Measurements from ENCODE around the gene HPCAL4.

The HPCAL4 gene

GRCh38 chr1:39666772-39667171 lies 24.5 kb downstream of the HPCAL4 start:
- H3K18ac ChIP-seq (ENCODE audit: low read length) = no peak overlapping the region
- H4K8ac ChIP-seq (ENCODE audit: low read depth, low read length) = no peak overlapping the region
- H2BK5ac ChIP-seq (ENCODE audit: low read length) = no peak overlapping the region
- H3K56ac ChIP-seq (ENCODE audit: low read length) = no peak overlapping the region
- no peak for DNase-seq
- no peak overlapping the region for H3K9ac ChIP-seq (ENCODE audit: low read length)
- H2BK15ac ChIP-seq (replicated peaks; ENCODE audit: low read depth) = no peak overlapping the region
- no peak overlapping the region for H2AK5ac ChIP-seq (ENCODE audit: low read length)
- no peaks in the 10 kb centered on the region for H3K36me3 ChIP-seq (ENCODE audit: control insufficient read depth, insufficient read depth, low read length)
- no peak overlapping the region for H4K5ac ChIP-seq (ENCODE audit: low read length)
- H3K23ac ChIP-seq (ENCODE audit: low read length) = no peak overlapping the region
- no peak overlapping the region for H3K4me3 ChIP-seq (ENCODE audit: low read length)
- no peak overlapping the region for H3K4me2 ChIP-seq (ENCODE audit: low read length)
- no CpG with 5 or more reads among the region's 3 CpGs for WGBS (ENCODE audit: extremely low coverage, insufficient coverage, low lambda C conversion rate)
- no peak overlapping the region for H3K27ac ChIP-seq (ENCODE audit: low read depth, low read length)
- H2BK120ac ChIP-seq (ENCODE audit: low read depth, low read length) = no peak overlapping the region
- H3K79me2 ChIP-seq (ENCODE audit: control insufficient read depth, insufficient read depth, low read length) = no peaks in the 10 kb centered on the region
- H3K4ac ChIP-seq (ENCODE audit: low read depth, low read length) = no peak overlapping the region
- no peaks in the 10 kb centered on the region for H3K79me1 ChIP-seq (ENCODE audit: low read length)
- H3K27me3 ChIP-seq (ENCODE audit: insufficient read depth, low read length, poor library complexity) = peaks cover 26% of the 10 kb centered on the region
- H3K4me1 ChIP-seq (ENCODE audit: control insufficient read depth, low read depth, low read length) = no peaks in the 10 kb centered on the region

DNA sequence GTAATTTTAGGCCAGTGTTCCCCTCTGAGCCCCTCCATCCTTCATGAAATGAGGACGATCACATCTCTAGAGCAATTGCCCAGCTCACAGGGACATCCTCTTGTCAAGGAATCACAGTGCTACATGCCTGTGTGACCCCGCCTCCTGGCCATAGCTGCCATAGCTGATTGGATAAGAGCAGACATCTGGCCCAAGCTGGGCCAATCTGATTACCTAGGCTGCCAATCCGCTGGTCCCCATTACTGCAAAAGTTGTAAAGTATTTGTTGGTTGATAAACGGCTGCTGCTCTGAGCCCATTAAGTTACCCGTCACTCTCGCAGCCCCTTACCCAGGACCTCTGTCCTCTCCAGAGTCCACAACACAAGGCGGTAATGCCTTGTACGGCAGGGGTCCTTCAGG lies 27.7 kb downstream of the HPCAL4 start:
- Histone ChIP-seq H3K27ac (ENCODE audit: low read depth, low read length) (no peak overlapping the region), H2BK120ac (ENCODE audit: low read depth, low read length) (no peak overlapping the region), H2AK5ac (ENCODE audit: low read length) (no peak overlapping the region), H3K4me3 (ENCODE audit: low read length) (no peak overlapping the region), H3K79me2 (ENCODE audit: control insufficient read depth, insufficient read depth, low read length) (no peaks in the 10 kb centered on the region), H3K4ac (ENCODE audit: low read depth, low read length) (no peak overlapping the region), H2BK15ac (replicated peaks; ENCODE audit: low read depth) (no peak overlapping the region), H4K8ac (ENCODE audit: low read depth, low read length) (no peak overlapping the region), H3K79me1 (ENCODE audit: low read length) (no peaks in the 10 kb centered on the region), H3K4me1 (ENCODE audit: control insufficient read depth, low read depth, low read length) (no peaks in the 10 kb centered on the region), H4K5ac (ENCODE audit: low read length) (no peak overlapping the region), H3K9ac (ENCODE audit: low read length) (no peak overlapping the region), H2BK5ac (ENCODE audit: low read length) (no peak overlapping the region), H3K36me3 (ENCODE audit: control insufficient read depth, insufficient read depth, low read length) (no peaks in the 10 kb centered on the region), H3K18ac (ENCODE audit: low read length) (no peak overlapping the region), H3K27me3 (ENCODE audit: insufficient read depth, low read length, poor library complexity) (peaks cover 6% of the 10 kb centered on the region), H3K23ac (ENCODE audit: low read length) (no peak overlapping the region), H3K4me2 (ENCODE audit: low read length) (no peak overlapping the region), H3K56ac (ENCODE audit: low read length) (no peak overlapping the region)
- peak; percentile 45 for DNase-seq
- no CpG with 5 or more reads among the region's 8 CpGs for WGBS (ENCODE audit: extremely low coverage, insufficient coverage, low lambda C conversion rate)

DNA sequence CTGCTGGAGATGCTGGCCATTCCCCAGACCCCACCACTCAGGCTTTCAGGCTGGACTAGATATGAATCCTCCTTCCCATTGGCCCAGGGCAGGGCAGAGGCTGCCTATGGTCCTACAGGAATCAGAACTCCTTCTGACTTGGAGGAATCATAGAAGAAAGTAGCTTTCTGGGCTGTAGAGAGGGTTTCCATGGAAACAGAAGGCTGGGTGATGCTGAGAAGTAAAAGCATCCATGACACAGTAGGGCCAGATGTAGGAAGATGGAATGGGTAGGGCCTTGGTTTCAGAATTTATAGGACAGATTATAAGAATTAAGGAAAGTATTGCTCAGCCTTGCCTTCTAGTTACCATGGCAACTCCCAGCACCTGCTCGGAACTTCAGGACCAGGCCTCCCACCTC lies 28.4 kb downstream of the HPCAL4 start:
- H2BK5ac ChIP-seq (ENCODE audit: low read length) = no peak overlapping the region
- no peak overlapping the region for H4K5ac ChIP-seq (ENCODE audit: low read length)
- H3K23ac ChIP-seq (ENCODE audit: low read length) = no peak overlapping the region
- no peaks in the 10 kb centered on the region for H3K79me1 ChIP-seq (ENCODE audit: low read length)
- no peaks in the 10 kb centered on the region for H3K4me1 ChIP-seq (ENCODE audit: control insufficient read depth, low read depth, low read length)
- H3K4ac ChIP-seq (ENCODE audit: low read depth, low read length) = no peak overlapping the region
- H3K4me2 ChIP-seq (ENCODE audit: low read length) = no peak overlapping the region
- no peak overlapping the region for H2BK15ac ChIP-seq (replicated peaks; ENCODE audit: low read depth)
- H3K9ac ChIP-seq (ENCODE audit: low read length) = no peak overlapping the region
- no peaks in the 10 kb centered on the region for H3K79me2 ChIP-seq (ENCODE audit: control insufficient read depth, insufficient read depth, low read length)
- no peak for DNase-seq
- WGBS (ENCODE audit: extremely low coverage, insufficient coverage, low lambda C conversion rate) = no CpG with 5 or more reads among the region's 1 CpG
- no peak overlapping the region for H3K56ac ChIP-seq (ENCODE audit: low read length)
- H3K36me3 ChIP-seq (ENCODE audit: control insufficient read depth, insufficient read depth, low read length) = no peaks in the 10 kb centered on the region
- no peak overlapping the region for H3K18ac ChIP-seq (ENCODE audit: low read length)
- H3K27me3 ChIP-seq (ENCODE audit: insufficient read depth, low read length, poor library complexity) = peaks cover 5% of the 10 kb centered on the region
- no peak overlapping the region for H4K8ac ChIP-seq (ENCODE audit: low read depth, low read length)
- no peak overlapping the region for H2BK120ac ChIP-seq (ENCODE audit: low read depth, low read length)
- H2AK5ac ChIP-seq (ENCODE audit: low read length) = no peak overlapping the region
- no peak overlapping the region for H3K4me3 ChIP-seq (ENCODE audit: low read length)
- H3K27ac ChIP-seq (ENCODE audit: low read depth, low read length) = no peak overlapping the region

DNA sequence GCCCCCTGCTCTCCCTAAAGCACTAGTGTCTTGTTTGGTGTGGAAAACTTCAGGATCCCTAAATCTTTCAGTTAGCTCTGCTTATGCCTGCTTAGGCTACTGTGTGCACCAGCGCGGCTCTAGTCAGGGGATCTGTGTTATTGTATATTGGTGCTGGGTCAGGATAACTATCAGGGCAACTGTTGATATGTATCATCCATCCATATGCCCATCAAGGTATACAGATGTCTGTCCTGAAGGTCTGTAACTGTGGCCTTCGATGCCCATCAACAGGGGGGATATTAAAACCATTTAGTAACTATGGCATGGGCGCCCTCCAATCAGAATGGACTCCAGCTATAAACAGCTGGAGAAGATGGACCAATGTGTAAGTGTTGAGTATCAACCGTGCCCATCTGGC lies 31.7 kb downstream of the HPCAL4 start:
- no peaks in the 10 kb centered on the region for H3K79me1 ChIP-seq (ENCODE audit: low read length)
- DNase-seq = no peak
- H4K5ac ChIP-seq (ENCODE audit: low read length) = no peak overlapping the region
- no peak overlapping the region for H3K4me3 ChIP-seq (ENCODE audit: low read length)
- no peak overlapping the region for H2BK15ac ChIP-seq (replicated peaks; ENCODE audit: low read depth)
- no peaks in the 10 kb centered on the region for H3K27me3 ChIP-seq (ENCODE audit: insufficient read depth, low read length, poor library complexity)
- H3K4ac ChIP-seq (ENCODE audit: low read depth, low read length) = no peak overlapping the region
- no peak overlapping the region for H3K4me2 ChIP-seq (ENCODE audit: low read length)
- no peak overlapping the region for H3K23ac ChIP-seq (ENCODE audit: low read length)
- no peak overlapping the region for H2AK5ac ChIP-seq (ENCODE audit: low read length)
- no peaks in the 10 kb centered on the region for H3K36me3 ChIP-seq (ENCODE audit: control insufficient read depth, insufficient read depth, low read length)
- H2BK5ac ChIP-seq (ENCODE audit: low read length) = no peak overlapping the region
- no peak overlapping the region for H2BK120ac ChIP-seq (ENCODE audit: low read depth, low read length)
- H3K27ac ChIP-seq (ENCODE audit: low read depth, low read length) = no peak overlapping the region
- H3K4me1 ChIP-seq (ENCODE audit: control insufficient read depth, low read depth, low read length) = no peaks in the 10 kb centered on the region
- no peak overlapping the region for H4K8ac ChIP-seq (ENCODE audit: low read depth, low read length)
- H3K56ac ChIP-seq (ENCODE audit: low read length) = no peak overlapping the region
- no peak overlapping the region for H3K9ac ChIP-seq (ENCODE audit: low read length)
- H3K18ac ChIP-seq (ENCODE audit: low read length) = no peak overlapping the region
- no CpG with 5 or more reads among the region's 5 CpGs for WGBS (ENCODE audit: extremely low coverage, insufficient coverage, low lambda C conversion rate)
- H3K79me2 ChIP-seq (ENCODE audit: control insufficient read depth, insufficient read depth, low read length) = no peaks in the 10 kb centered on the region

DNA sequence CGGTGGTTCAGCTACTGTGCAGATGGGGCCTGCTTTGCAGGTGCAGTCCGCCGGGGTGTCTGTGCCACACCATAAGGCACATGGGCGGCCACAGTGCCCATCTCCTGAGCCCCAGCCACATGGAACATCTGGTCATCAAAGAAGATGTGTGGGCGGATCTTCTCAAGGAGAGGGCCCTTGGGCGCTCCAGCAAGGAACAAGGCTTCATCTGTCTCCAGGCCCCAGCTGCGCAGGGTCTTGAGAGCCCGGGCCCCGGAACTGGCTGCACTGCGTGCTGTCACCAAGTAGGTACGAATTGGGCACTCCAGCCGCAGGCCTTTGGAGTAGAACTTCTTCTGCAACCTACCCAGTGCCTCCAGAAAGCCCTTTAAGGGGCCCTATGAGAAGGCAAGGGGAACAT lies 32.1 kb downstream of the HPCAL4 start:
- H4K8ac ChIP-seq (ENCODE audit: low read depth, low read length) = no peak overlapping the region
- no peak overlapping the region for H2BK5ac ChIP-seq (ENCODE audit: low read length)
- no peak overlapping the region for H3K4me2 ChIP-seq (ENCODE audit: low read length)
- H3K4me3 ChIP-seq (ENCODE audit: low read length) = no peak overlapping the region
- no peak overlapping the region for H3K56ac ChIP-seq (ENCODE audit: low read length)
- no peak overlapping the region for H3K4ac ChIP-seq (ENCODE audit: low read depth, low read length)
- no peak for DNase-seq
- H3K36me3 ChIP-seq (ENCODE audit: control insufficient read depth, insufficient read depth, low read length) = no peaks in the 10 kb centered on the region
- H3K4me1 ChIP-seq (ENCODE audit: control insufficient read depth, low read depth, low read length) = no peaks in the 10 kb centered on the region
- H3K23ac ChIP-seq (ENCODE audit: low read length) = no peak overlapping the region
- H2BK15ac ChIP-seq (replicated peaks; ENCODE audit: low read depth) = no peak overlapping the region
- no CpG with 5 or more reads among the region's 12 CpGs for WGBS (ENCODE audit: extremely low coverage, insufficient coverage, low lambda C conversion rate)
- H2BK120ac ChIP-seq (ENCODE audit: low read depth, low read length) = no peak overlapping the region
- no peak overlapping the region for H3K27ac ChIP-seq (ENCODE audit: low read depth, low read length)
- no peak overlapping the region for H3K18ac ChIP-seq (ENCODE audit: low read length)
- no peak overlapping the region for H2AK5ac ChIP-seq (ENCODE audit: low read length)
- H3K79me2 ChIP-seq (ENCODE audit: control insufficient read depth, insufficient read depth, low read length) = no peaks in the 10 kb centered on the region
- H4K5ac ChIP-seq (ENCODE audit: low read length) = no peak overlapping the region
- H3K27me3 ChIP-seq (ENCODE audit: insufficient read depth, low read length, poor library complexity) = no peaks in the 10 kb centered on the region
- H3K9ac ChIP-seq (ENCODE audit: low read length) = no peak overlapping the region
- H3K79me1 ChIP-seq (ENCODE audit: low read length) = no peaks in the 10 kb centered on the region

GRCh38 chr1:39657923-39658485 lies 33.2 kb downstream of the HPCAL4 start:
- Histone ChIP-seq H3K23ac (ENCODE audit: low read length) (no peak overlapping the region), H3K36me3 (ENCODE audit: control insufficient read depth, insufficient read depth, low read length) (no peaks in the 10 kb centered on the region), H3K79me2 (ENCODE audit: control insufficient read depth, insufficient read depth, low read length) (no peaks in the 10 kb centered on the region), H3K27ac (ENCODE audit: low read depth, low read length) (no peak overlapping the region), H2BK120ac (ENCODE audit: low read depth, low read length) (no peak overlapping the region), H3K79me1 (ENCODE audit: low read length) (no peaks in the 10 kb centered on the region), H3K56ac (ENCODE audit: low read length) (peak overlapping the region; percentile 63), H3K4me2 (ENCODE audit: low read length) (no peak overlapping the region), H4K5ac (ENCODE audit: low read length) (no peak overlapping the region), H2BK5ac (ENCODE audit: low read length) (no peak overlapping the region), H2BK15ac (replicated peaks; ENCODE audit: low read depth) (no peak overlapping the region), H2AK5ac (ENCODE audit: low read length) (no peak overlapping the region), H3K9ac (ENCODE audit: low read length) (no peak overlapping the region), H3K27me3 (ENCODE audit: insufficient read depth, low read length, poor library complexity) (no peaks in the 10 kb centered on the region), H3K18ac (ENCODE audit: low read length) (no peak overlapping the region), H3K4me3 (ENCODE audit: low read length) (no peak overlapping the region), H3K4me1 (ENCODE audit: control insufficient read depth, low read depth, low read length) (no peaks in the 10 kb centered on the region), H4K8ac (ENCODE audit: low read depth, low read length) (no peak overlapping the region), H3K4ac (ENCODE audit: low read depth, low read length) (no peak overlapping the region)
- no CpG with 5 or more reads among the region's 6 CpGs for WGBS (ENCODE audit: extremely low coverage, insufficient coverage, low lambda C conversion rate)
- DNase-seq = peak; percentile 88
